ACC112 (cell line): ENCODE measurements around the gene PRM1.
"Not testable (repeated sequence)": the region's sequence is repeated elsewhere in the genome, so short reads cannot be mapped to it uniquely, and the experiment has no call there.

Source experiments
- H2AFZ ChIP-seq: fragments of 200-600 bp; sonication (generic); one replicate; pipeline ENCODE4 v1.6.0; 2017; ENCODE audit warnings: antibody characterized with exemption, low read length; ENCODE audit not compliant: unreplicated experiment
- H3K27ac ChIP-seq: fragments of 200-600 bp; sonication (generic); 2 replicates; pipeline ENCODE4 v1.5.1; 2014; ENCODE audit warnings: low read depth, mild to moderate bottlenecking, antibody characterized with exemption, low read length, moderate library complexity
- H3K27me3 ChIP-seq: fragments of 200-600 bp; sonication (generic); 2 replicates; pipeline ENCODE4 v1.6.1; 2014; ENCODE audit warnings: mild to moderate bottlenecking, antibody characterized with exemption, low read length, moderate library complexity, mixed read lengths; ENCODE audit not compliant: insufficient read depth
- H3K36me3 ChIP-seq: fragments of 200-600 bp; sonication (generic); 2 replicates; pipeline ENCODE4 v1.6.1; 2016; ENCODE audit warnings: mild to moderate bottlenecking, antibody characterized with exemption, low read length, moderate library complexity, mixed read lengths; ENCODE audit not compliant: insufficient read depth
- H3K4me1 ChIP-seq: fragments of 200-600 bp; sonication (generic); one replicate; pipeline ENCODE4 v1.6.1; 2016; ENCODE audit warnings: low read length, mixed read lengths; ENCODE audit not compliant: insufficient read depth, unreplicated experiment, control insufficient read depth
- H3K4me3 ChIP-seq: fragments of 200-600 bp; sonication (generic); 2 replicates; pipeline ENCODE4 v1.5.1; 2014; ENCODE audit warnings: mild to moderate bottlenecking, low read depth, low read length
- H3K79me2 ChIP-seq: fragments of 200-600 bp; sonication (generic); one replicate; pipeline ENCODE4 v1.6.0; 2016; ENCODE audit warnings: low read length; ENCODE audit not compliant: control insufficient read depth, unreplicated experiment, insufficient read depth

Gene PRM1

GRCh38 chr16:11292076-11292748, 11.1 kb upstream of the PRM1 start:
- Histone ChIP-seq H3K4me3 (no peak overlapping the region), H3K27ac (no peak overlapping the region), H3K4me1 (peaks cover 5% of the 10 kb centered on the region), H2AFZ (no peak overlapping the region), H3K27me3 (peaks cover 16% of the 10 kb centered on the region), H3K36me3 (no peaks in the 10 kb centered on the region), H3K79me2 (no peaks in the 10 kb centered on the region)

- no peak overlapping the region for H3K4me3 ChIP-seq
- H3K36me3 ChIP-seq, result no peaks in the 10 kb centered on the region
- no peak overlapping the region for H3K27ac ChIP-seq
- H3K27me3 ChIP-seq, result peaks cover 16% of the 10 kb centered on the region
- no peak overlapping the region for H2AFZ ChIP-seq
- H3K79me2 ChIP-seq, result no peaks in the 10 kb centered on the region
- no peaks in the 10 kb centered on the region for H3K4me1 ChIP-seq
Measured at GRCh38 chr16:11291091-11291703, 10.1 kb upstream of the PRM1 start.

- no peak overlapping the region for H3K4me3 ChIP-seq
- H3K4me1 ChIP-seq, result no peaks in the 10 kb centered on the region
- no peaks in the 10 kb centered on the region for H3K79me2 ChIP-seq
- no peak overlapping the region for H2AFZ ChIP-seq
- H3K27ac ChIP-seq, result no peak overlapping the region
- H3K36me3 ChIP-seq, result no peaks in the 10 kb centered on the region
- peaks cover 24% of the 10 kb centered on the region for H3K27me3 ChIP-seq
Measured at GRCh38 chr16:11290102-11290893, 9.2 kb upstream of the PRM1 start.

GRCh38 chr16:11289696-11290095, 8.6 kb upstream of the PRM1 start:
- H2AFZ ChIP-seq, H3K79me2 ChIP-seq, H3K4me3 ChIP-seq, H3K4me1 ChIP-seq, H3K27ac ChIP-seq, H3K36me3 ChIP-seq: not testable (repeated sequence)
- peaks cover 28% of the 10 kb centered on the region for H3K27me3 ChIP-seq

GRCh38 chr16:11289202-11289601, 8.1 kb upstream of the PRM1 start:
- Histone ChIP-seq H3K4me1 (no peaks in the 10 kb centered on the region), H3K79me2 (no peaks in the 10 kb centered on the region), H3K27ac (no peak overlapping the region), H3K27me3 (peaks cover 28% of the 10 kb centered on the region), H3K36me3 (no peaks in the 10 kb centered on the region), H2AFZ (no peak overlapping the region), H3K4me3 (no peak overlapping the region)

GRCh38 chr16:11285842-11286241, 4.7 kb upstream of the PRM1 start:
- Histone ChIP-seq H3K27ac (no peak overlapping the region), H3K36me3 (no peaks in the 10 kb centered on the region), H3K79me2 (no peaks in the 10 kb centered on the region), H3K27me3 (peaks cover 28% of the 10 kb centered on the region), H3K4me1 (no peaks in the 10 kb centered on the region), H2AFZ (no peak overlapping the region), H3K4me3 (no peak overlapping the region)

- H3K4me3 ChIP-seq, result no peak overlapping the region
- H2AFZ ChIP-seq, result no peak overlapping the region
- H3K4me1 ChIP-seq, result no peaks in the 10 kb centered on the region
- H3K27me3 ChIP-seq, result peaks cover 15% of the 10 kb centered on the region
- H3K27ac ChIP-seq, result no peak overlapping the region
- H3K79me2 ChIP-seq, result no peaks in the 10 kb centered on the region
- H3K36me3 ChIP-seq, result no peaks in the 10 kb centered on the region
Measured at GRCh38 chr16:11283820-11284248, 2.7 kb upstream of the PRM1 start.

- no peak overlapping the region for H3K4me3 ChIP-seq
- no peak overlapping the region for H3K27ac ChIP-seq
- no peak overlapping the region for H2AFZ ChIP-seq
Measured at GRCh38 chr16:11278681-11279628, 2.2 kb downstream of the PRM1 start.

GRCh38 chr16:11277607-11278337, 3.4 kb downstream of the PRM1 start:
- no peaks in the 10 kb centered on the region for H3K27me3 ChIP-seq
- H3K79me2 ChIP-seq, result no peaks in the 10 kb centered on the region
- H3K4me3 ChIP-seq, result no peak overlapping the region
- no peaks in the 10 kb centered on the region for H3K36me3 ChIP-seq
- no peak overlapping the region for H2AFZ ChIP-seq
- H3K27ac ChIP-seq, result no peak overlapping the region
- H3K4me1 ChIP-seq, result no peaks in the 10 kb centered on the region

More at GRCh38 chr16:11278681-11279628, 2.2 kb downstream of the PRM1 start:
- Histone ChIP-seq H3K79me2 (no peaks in the 10 kb centered on the region), H3K27me3 (no peaks in the 10 kb centered on the region), H3K36me3 (no peaks in the 10 kb centered on the region), H3K4me1 (no peaks in the 10 kb centered on the region)
